ENCODE data around the gene C5orf63.
"Not testable (repeated sequence)": the region's sequence is repeated elsewhere in the genome, so short reads cannot be mapped to it uniquely, and the experiment has no call there.

The C5orf63 gene

DNA sequence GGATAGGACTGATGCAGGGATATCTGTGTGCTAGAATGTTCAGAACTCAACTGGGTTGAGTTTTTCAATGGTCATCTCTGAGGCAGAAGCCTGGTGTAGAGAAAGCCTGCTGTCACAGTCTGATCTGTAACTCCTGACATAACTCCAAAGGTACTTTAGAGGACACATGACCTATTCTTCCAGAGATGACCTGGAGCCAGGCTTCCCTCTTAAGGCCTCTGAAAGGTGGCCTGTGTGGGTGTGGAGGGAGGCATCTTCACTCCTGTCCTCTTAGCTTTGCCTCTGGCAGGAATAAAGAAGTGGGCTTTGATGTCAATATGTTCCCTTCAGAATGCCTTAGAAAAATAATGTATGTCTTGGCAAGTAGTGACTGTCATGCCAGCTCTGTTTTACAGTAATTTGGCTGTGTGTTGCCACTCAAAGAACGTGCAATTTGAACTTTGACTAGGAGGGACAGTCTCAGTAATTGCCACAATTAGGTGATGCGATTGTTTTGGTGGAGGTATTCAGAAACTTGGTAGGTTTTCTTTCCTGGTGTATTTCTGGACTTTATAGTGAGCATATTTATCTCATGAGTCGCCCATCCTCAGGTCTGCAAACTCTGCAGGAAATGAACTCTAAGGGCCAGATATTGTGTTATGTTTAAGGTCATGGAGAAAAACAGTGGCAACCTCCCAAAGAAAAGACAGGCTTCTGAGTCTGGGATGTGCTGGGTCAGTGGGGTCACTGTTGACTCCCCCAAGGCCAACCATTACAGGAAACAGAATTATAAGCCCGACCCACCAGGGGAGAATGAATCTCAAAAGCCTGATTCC, 3.2 kb upstream of the C5orf63 start:
- no peak for DNase-seq (ENCODE audit: low spot score)

DNA sequence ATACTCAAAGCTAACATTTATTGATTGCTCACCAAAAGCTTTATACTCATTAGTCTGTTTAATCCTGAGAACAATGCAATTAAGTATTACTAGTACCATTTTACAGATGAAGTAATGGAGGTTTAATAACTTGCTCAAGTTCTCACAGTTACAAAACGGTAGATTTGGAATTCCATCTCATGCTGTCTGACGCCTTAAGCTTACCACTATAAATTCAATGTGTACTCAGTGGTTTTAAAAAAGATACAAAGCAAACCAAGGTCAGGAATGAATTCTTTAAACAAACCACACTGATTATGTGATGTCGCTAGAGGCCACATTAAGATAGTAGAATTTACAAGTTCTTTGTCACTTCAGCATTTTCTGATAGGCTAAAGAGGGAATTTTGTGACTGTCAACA, 1.2 kb upstream of the C5orf63 start:
- no peak for DNase-seq (ENCODE audit: low spot score)

DNA sequence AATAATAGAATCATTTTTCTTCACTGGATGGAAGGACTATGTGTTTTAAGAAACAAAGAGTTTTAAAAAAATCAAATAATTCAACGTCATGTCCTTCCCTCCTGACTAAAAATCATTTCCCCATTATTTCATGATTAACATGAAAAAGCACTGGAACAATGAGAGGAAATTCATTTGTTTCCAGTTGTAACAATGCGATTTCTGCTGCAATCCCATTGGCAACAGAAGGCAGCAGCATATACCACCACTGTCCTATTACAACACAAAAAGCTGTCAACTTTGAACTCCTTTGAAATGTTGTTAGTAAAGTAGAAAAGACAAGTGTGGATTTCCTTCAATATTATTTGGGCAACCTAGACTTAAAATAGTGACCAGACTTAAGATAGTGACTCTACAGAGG, 3.1 kb downstream of the C5orf63 start:
- DNase-seq (ENCODE audit: low spot score) = no peak

DNA sequence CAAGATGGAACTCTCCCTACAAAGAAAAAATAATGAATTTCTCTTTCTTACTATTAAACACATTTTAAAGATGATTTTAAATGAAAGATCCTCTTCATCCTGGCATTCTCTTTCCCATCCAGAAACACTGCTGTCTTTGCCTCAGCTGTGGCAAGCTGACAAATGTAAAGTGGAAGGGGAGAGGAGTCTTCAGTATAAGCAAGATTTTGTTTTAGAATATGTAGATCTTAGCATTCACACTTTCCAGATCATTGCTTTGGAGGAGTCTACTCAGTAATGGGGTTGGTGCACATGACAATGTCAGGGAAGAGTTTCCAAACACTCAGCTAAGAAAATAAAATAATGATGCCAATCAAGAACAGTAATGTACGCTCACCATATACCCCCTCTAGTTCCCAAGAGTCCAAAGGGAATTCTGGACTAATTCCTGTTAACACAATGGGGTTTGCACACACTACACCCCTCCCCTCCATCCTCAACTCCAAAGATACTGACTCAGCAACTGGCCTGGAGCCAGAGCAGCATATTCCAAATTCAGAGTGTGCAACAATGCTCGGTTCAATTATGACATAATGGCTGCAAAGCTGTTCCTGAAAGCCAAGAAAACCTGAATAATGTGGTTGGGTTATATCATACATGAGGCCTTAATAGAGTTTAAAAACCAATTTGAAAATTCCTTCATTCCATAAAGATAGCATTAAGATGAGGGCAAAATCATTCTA, 4.6 kb downstream of the C5orf63 start:
- DNase-seq (ENCODE audit: low spot score) = no peak

DNA sequence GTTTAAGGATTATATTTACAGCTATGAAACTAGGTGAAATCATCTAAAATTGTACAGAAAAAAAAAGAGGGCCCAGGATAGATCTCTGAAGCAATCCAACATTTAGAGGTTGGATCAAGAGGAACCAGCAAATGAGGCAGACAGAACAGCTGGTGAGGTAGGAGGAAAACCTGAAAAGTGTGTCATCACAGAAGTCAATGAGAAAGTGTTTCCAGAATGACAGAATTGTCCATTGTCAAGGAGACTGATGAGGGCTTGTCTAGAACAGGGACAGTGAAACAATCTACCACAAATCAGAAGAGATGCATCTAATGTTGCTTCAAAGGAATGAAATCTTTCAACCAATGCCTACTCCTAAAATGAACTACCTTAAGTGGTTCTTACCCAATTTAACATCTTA, 6.6 kb downstream of the C5orf63 start:
- DNase-seq (ENCODE audit: low spot score) = no peak

DNA sequence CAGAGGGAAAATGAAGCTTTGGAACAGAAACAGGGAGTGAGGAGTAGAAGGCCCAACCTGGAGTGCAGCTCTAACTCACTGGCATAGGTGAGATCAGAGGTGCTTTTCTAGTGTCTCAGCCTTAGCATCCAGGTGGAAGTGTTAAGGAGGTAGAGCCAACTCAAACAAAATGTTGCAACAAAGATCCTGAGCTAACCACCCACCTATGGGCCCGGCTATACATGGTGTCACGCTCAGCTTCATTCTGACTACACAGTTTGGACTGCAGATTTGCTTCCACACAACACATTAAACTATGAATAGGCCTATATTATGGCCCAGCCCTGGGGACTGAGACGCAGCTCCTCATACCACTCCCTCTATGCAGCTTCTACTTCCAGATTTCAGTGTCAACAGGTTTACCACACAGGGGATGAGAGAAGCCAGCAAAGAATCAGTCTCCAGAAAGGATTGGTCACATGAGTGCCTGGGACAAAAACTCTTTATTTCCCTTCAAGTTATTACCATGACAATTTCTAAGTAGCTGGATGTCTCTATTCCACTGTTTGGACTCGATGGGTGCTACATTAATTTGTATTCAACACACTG, 9.0 kb downstream of the C5orf63 start:
- DNase-seq (ENCODE audit: low spot score) = no peak

DNA sequence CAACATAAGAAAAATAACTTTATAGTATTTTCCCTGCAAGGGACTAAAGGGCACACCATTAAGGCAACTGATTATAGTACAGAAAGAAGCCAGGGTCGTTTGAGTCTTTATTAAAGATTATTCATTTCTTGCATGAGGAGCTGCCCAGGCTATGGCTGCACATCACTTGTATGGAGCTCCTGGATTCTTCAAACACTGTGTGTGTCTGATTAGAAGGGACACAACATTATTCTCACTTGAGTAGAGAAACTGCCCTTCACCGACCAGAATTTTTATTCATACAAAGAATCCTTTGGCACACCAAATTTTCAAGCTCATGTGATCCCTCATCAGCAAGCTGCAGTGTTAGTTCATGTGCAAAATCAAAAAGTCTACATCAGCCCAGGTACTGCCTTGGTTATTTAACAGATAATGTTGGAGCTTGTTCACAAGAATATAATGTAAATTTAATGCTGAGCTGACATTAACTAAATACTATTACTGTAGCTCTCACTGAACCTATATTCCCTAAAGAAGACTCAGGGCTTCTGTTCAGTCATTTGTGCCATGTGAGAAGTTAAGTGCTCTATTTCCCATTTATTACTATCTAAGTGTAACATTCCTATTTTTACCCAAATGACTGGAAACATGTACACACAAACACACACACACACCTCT, 9.9 kb downstream of the C5orf63 start:
- DNase-seq (ENCODE audit: low spot score) = no peak

DNA sequence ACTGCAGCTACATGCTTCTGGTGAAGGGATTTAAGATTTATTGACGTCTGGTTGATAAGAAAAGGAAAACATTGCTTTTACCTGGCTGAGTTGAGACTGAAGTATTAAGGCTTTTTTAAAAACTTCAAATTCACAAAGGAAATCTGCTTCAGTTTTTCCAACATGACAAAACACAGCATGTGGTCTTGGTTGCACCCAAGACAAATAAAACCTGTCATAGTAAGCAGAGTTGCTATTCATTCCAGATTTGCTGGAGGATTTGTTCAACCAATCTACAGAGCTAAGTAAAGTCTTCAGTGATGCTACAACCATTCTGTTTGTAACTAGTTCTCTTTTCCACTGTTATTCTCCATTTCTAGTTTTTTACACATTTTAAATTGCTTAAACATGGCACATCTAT, 11.3 kb downstream of the C5orf63 start:
- no peak for DNase-seq (ENCODE audit: low spot score)

DNA sequence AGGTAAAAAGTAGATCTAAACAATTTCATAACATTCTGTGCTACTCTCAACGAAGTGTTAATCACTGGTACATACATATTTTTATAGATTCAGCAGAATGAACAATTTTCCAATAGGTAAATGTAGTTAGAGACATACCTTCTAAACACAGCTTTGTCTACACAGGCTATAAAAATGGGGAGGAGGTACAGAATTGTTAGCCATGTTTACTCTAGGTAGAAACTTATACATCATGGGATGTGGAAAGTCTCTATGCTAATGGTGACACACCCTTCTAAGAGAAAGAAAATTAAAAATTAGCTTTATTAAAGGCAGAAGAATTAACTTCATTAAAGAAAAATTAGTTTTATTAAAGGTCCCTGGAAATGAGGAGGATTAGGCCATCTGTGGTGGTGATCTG, 11.8 kb downstream of the C5orf63 start:
- DNase-seq (ENCODE audit: low spot score) = no peak

DNA sequence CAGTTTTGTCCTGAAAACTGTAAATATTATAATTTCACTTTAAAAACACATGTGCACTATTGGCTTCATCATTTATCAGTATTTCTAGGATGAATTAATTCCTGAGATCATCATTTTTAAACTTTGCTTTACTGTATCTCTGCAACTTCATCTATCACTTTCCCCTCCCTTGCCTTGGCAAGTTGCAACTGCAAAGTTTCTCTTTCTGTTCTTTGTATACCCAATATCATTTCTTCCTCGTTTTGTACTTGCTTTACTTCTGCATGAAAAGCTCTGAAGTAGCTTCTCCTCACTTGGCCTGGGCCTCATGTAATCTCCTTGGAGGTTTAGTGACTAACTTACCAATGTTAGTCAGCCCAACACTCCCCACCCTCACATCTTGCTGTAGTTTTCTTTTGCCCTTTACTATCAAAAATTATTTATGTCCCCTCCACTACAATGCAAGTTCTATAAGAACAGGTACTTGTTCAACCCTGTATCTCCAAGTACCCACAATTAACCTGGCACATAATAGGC, 12.8 kb downstream of the C5orf63 start:
- no peak for DNase-seq (ENCODE audit: low spot score)

DNA sequence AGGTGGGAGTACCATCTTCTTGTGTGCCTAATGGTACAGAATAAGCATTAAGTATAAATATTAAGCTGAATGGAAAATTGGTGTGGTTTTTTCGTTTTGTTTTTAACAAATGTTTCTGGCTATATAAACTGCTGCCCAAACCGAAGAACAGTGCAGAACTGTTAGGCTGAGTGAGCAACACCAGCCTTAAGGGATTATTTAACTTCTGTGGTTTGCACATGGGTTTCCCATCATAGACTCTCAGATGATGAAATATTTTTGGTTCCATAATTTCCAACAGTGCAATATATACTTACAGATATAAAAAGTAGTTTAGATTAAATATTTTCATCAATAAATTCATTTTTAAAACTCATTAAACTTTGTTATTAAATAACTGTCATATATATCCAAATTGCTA, 16.4 kb downstream of the C5orf63 start:
- no peak for DNase-seq (ENCODE audit: low spot score)

DNA sequence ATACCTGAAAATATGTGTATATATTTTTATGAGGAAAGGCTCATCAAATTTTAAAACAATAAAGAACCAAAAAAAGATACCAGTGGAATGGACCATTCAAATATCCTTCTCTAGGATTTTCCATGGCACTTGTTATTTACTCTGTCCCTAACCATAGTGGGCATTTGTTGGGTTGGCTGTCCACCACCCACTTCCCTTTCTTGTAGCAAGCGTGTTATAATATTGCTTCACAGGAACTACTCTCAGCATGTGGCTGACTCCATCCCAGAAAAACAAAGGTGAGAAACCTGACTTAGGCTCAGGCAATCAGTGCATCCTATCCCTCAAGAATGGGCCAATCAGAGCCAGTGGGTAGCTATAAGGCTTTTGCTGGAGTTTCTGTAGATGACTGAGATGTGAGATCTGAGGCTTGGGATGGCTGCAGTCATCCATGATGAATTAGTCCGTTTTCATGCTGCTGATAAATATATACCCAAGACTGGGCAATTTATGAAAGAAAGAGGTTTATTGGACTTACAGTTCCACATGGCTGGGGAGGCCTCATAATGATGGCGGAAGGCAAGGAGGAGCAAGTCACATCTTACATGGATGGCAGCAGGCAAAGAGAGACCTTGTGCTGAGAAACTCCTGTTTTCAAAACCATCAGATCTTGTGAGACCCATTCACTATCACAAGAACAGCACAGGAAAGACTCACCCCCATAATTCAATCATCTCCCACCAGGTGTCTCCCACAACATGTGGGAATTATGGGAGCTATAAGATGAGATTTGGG, 17.2 kb downstream of the C5orf63 start:
- no peak for DNase-seq (ENCODE audit: low spot score)

DNA sequence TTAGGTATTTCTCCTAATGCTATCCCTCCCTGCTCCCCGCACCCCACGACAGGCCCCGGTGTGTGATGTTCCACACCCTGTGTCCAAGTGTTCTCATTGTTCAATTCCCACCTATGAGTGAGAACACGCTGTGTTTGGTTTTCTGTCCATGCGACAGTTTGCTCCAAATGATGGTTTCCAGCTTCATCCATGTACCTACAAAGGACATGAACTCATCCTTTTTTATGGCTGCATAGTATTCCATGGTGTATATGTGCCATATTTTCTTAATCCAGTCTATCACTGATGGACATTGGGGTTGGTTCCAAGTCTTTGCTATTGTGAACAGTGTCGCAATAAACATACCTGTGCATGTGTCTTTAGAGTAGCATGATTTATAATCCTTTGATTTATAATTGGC, 19.8 kb downstream of the C5orf63 start:
- DNase-seq (ENCODE audit: low spot score) = not testable (repeated sequence)

DNA sequence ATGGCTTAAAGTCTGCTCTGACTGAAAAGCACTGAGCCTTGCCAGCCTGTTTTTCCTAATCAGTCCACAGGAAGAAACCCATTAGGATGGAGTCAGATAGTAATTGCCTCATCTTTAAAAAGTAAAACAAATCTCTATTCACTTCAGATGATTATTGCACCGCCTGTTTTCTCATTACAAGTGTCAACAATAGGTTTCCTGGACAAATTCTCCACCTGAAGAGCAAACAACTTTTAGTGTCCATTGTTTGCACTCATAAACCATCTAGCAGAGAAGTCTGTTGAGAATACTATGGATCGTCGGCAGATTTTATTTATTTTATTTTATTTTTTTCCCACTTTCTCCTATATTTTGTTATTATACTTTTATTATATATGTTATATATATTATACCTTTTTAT, 20.3 kb downstream of the C5orf63 start:
- DNase-seq (ENCODE audit: low spot score) = no peak

DNA sequence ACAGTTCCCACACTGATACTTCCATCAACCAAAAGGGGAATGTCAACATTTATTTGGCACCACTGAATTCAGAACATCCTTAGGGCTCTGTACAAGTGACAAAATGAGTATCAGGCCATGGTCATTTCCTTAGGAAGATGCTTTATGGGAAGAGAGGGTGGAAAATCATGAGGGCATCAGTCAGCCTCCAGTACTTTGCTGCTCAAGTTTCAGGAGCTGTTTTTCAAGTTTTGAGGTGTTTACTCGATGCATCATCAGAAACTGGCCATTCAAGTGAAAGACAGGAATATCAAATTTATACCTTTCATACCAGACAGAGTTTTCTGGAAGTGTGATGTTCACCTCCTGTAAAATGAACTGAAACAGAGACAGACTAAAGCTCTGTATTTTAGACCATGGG, 21.7 kb downstream of the C5orf63 start:
- DNase-seq (ENCODE audit: low spot score) = no peak

DNA sequence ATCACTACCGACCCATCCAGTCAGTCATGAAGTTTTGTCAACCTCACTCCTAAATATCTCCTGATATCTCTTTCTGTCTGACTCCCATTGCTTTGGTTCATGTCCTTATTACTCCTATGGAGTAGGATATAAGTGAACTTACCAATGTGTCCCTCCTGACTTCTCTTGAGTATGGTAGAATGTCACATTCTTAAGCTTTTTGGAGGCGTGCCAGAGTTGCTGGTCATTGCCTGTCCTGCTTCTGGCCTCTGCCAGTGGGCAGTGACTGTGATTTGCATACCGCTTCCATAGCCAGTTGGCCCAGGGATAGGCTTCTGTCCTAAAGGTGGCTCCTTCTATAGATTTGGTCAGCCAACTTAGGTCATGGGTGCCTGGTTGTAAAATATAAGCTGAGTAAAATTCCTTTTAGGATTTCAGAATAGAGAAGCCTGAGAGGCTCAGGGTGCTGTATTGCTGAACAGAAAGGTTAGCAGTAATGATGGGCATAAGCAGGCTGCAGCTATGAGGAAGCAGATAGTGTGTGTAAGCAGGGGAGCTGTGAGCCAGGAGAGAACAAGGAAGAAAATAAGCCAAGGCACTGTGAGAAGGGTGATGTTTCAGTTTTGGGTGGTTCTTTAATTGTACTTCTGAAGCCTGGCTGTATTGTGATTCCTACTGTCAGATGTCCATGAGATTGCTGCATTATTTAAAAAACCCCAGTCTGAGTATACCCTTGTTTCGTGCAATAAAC, 26.8 kb downstream of the C5orf63 start:
- no peak for DNase-seq (ENCODE audit: low spot score)

DNA sequence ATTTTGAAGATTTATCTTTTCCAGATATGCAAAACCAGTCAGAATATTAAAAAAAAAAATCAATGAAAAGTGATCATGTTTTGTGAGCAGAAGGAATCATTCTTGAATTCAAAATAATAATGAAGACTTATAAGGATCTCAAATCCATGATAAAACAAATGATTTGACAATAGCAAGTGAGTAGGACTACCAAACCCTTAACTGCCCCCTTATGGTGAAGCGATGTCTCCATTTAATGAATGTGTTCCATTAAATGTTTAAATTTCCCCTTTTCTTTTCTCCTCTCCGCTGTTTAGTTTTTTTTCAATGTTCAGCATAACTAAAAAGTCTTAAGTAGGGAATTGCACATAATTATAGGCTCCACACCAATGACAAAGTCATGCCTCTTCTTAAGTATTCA, 30.7 kb downstream of the C5orf63 start:
- DNase-seq (ENCODE audit: low spot score) = no peak

DNA sequence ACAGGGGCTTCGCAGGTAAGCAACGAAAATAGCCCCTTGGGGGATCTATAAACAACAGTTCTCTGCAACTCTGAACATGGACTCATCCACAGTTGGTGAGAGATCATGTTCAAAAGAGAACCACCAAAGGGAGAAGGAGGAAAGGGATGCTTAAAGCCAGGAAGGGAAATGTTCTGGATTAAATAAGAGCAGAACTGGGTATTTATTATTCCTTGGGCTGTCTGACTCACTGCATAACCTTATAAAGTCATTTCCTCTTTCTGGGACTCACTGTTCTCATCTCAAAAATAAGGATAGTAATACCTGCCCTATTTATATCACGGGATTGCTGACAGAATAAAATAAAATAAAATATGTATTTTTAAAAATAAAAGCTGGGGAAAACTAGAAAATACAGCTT, 31.7 kb downstream of the C5orf63 start:
- no peak for DNase-seq (ENCODE audit: low spot score)

DNA sequence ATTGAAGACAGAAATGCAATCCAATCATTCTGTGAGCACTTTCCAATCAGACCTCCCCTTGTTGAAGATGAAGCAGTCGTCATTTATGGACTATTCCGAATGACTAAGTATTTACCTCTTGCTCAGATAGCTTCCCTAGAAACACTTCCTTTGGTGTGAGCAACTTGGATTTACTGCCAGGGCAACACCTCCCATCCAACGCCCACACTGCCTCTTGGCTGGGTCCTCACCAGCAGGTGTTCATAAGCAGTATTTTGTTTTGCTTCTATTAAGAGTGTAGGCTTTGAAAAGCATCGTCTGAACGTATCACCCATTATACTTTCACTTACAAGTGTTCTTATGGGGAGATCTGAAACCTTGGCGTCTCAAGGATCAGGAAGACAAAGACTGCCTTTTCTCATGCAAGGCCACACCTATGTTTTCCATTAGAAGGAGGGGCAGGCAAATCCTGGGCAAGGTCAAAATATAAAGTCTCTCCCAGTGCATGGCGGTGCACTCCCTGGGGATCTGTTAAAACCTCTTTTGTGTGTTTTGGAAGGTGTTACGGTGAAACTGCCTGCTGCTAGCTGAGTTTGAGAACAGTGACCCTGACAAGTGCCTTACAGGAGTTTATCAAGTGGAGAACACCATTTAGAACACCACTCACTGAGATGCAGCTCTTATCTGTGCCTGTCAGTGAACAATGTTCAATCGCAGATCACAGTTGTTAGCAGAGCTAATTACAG, 32.3 kb downstream of the C5orf63 start:
- DNase-seq (ENCODE audit: low spot score) = no peak

DNA sequence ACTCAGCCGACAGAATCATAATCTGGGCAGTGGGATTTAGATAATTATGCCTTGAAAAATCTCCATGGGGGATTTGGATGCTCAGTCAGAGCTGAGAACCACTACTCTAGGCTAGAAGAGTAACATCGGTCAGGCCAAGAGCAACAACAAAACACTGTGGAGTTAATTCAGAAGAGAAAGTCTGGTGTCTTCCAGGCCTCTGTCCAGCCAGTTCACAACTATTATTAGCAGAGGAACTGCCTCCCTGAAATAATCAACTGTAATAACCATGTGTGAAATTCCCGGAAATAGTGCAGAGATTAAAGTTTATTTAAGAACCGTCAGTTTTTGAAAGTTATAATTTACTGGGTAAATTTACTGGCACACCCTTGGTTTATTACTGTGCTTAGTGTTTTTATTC, 34.8 kb downstream of the C5orf63 start:
- DNase-seq (ENCODE audit: low spot score) = no peak

Measured in SK-N-DZ (cell line).